Choroid plexus epithelial cell (primary cell): ENCODE data around the gene DNAH14.

ENCODE experiments used
- DNase-seq: peaks from one replicate; pipeline ENCODE4 v3.0.0-alpha.2; 2010; ENCODE audit warnings: low read depth
- H3K4me3 ChIP-seq: 2 replicates; pipeline ENCODE4 v1.5.1; 2011; ENCODE audit warnings: low read depth, mild to moderate bottlenecking, control low read depth, low read length, moderate library complexity
- TF ChIP-seq, protein P1 (sequence below): conservative IDR thresholded peaks from 2 replicates; pipeline ENCODE4 v1.5.1; 2011; ENCODE audit warnings: low read depth, mild to moderate bottlenecking, control low read depth, inconsistent platforms, low read length, moderate library complexity

Gene DNAH14

DNA sequence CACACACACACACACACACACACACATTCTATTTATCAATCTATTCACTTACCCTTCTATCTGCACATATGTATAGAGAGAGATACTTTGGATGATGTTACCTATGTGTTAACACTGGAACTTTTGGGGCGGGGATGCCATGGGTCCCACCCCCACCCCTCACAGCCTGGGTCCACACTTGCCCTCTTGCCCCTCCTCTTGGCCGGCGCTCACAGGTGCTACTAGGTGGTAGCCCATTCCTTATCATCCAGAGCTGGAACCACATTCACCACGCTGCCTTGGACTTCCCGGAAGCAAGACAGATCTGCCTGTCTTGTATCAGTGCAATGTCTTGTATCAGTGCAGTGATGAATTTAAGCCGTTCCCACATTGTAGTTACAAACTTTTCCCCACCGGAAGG is 413.2 kb downstream of the DNAH14 start:
- no peak overlapping the region for H3K4me3 ChIP-seq
- DNase-seq, result no peak
- TF ChIP-seq, protein P1, sequence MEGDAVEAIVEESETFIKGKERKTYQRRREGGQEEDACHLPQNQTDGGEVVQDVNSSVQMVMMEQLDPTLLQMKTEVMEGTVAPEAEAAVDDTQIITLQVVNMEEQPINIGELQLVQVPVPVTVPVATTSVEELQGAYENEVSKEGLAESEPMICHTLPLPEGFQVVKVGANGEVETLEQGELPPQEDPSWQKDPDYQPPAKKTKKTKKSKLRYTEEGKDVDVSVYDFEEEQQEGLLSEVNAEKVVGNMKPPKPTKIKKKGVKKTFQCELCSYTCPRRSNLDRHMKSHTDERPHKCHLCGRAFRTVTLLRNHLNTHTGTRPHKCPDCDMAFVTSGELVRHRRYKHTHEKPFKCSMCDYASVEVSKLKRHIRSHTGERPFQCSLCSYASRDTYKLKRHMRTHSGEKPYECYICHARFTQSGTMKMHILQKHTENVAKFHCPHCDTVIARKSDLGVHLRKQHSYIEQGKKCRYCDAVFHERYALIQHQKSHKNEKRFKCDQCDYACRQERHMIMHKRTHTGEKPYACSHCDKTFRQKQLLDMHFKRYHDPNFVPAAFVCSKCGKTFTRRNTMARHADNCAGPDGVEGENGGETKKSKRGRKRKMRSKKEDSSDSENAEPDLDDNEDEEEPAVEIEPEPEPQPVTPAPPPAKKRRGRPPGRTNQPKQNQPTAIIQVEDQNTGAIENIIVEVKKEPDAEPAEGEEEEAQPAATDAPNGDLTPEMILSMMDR, result no peak

DNA sequence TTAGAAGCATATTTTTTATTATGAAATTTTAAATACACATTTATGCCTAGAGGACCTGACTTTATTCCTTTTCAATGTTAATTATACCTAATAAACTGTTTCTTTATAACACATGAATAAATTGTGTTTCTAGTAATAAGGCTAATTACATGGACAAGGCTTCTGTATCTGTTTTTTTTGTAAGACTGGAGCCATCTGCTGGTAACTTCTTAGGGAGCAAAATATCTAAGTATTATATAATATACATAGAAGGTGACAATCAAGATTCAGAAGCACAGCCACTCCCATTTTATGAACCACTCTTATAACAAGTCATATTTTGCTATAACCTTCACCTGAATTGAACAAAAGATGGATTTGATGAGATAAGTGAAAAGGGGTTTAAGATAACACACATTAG is 414.1 kb downstream of the DNAH14 start:
- H3K4me3 ChIP-seq, result no peak overlapping the region
- TF ChIP-seq, protein P1, result peak; percentile 44
- peak; percentile 37 for DNase-seq

DNA sequence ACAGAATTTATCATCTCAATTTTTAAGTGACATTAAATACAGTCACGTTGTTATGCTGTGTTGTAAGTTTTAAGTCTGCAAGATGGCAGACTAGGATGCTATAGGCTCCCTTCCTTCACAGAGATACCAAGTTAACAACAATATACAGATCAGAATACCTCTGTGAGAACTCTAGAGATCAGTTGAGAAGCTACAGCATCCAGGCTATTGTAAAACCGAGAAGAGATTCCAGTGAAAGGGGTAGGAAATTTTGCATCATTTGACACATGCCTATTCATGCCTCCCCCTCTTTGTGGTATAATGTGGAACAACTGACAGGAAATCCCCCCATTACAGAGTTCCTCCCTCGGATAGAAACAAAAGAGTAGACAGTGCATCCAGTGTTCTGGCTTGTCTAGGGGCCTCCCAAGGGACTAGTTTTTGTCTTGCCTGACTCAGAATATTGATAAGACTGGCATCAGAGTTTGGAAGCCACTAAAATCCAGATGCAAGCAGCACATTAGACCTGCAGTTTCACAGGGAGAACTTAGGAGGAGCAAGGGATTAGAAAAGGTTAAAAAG is 417.7 kb downstream of the DNAH14 start:
- H3K4me3 ChIP-seq, result no peak overlapping the region
- TF ChIP-seq, protein P1, result no peak
- no peak for DNase-seq

DNA sequence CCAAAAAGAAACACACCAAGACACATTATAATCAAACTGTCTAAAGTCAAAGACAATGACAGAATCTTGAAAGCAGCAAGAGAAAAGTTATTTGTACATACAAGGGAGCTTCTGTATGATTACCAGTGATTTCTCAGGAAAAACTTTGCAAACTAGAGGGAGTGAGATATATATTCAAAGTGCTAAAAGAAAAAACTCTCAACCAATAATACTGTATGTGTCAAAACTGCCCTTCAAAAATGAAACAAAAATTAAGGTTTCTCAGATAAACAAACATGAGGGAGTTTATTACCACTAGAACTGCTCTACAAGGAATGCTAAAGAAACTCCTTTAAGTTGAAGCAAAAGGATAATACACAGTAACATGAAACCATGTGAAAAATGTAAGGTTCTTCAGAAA is 418.9 kb downstream of the DNAH14 start:
- TF ChIP-seq, protein P1, result no peak
- no peak overlapping the region for H3K4me3 ChIP-seq
- no peak for DNase-seq

DNA sequence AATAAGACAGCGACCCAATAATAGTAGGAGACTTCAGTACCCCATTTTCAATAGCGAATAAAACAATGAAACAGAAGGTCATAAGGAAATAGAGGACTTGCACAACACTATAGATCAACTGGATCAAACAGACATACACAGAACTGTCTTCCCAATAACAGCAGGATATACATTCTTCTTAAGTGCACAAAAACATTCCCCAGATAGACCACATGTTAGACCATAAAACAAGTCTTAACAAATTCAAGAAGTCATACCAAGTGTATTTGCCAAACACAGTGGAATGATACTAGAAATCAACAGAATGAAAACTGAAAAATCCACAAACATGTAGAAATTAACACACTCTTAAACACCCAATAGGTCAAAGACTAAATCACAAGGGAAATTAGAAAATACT is 420.4 kb downstream of the DNAH14 start:
- no peak overlapping the region for H3K4me3 ChIP-seq
- peak; percentile 16 for DNase-seq
- TF ChIP-seq, protein P1, result no peak

DNA sequence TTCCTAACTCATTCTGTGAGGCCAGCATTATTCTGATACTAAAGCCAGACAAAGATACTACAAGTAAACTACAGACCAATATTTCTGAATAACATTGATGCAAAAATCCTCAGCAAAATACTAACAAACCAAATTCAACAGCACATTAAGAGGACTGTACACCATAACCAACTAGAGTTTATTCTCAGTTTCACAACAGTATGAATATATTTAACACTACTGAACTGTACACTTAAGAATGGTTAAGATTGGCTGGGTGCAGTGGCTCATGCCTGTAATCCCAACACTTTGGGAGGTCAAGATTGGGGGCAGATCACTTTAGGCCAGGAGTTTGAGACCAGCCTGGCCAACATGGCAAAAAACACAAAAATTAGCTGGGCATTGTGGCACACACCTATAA is 421.4 kb downstream of the DNAH14 start:
- no peak overlapping the region for H3K4me3 ChIP-seq
- DNase-seq, result no peak
- TF ChIP-seq, protein P1, result no peak

DNA sequence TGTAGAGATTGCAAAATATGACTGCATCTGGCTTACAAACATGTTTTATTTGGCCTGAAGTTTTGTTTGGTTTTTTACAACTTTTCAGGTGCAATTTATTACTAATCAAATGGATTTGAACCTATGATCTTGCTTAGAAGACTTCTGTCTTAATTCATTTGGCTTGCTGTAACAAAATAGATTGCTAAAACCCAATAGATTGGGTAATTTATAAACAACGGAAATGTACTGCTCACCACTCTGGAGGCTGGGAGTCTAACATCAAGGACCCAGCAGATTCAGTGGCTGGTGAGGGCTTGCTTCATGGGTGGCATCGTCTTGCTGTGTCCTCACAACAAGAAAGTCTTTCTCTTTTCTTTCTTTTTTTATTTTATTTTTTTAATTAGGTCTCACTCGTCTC is 425.4 kb downstream of the DNAH14 start:
- no peak for DNase-seq

More for the DNA sequence above, 425.4 kb downstream of the DNAH14 start:
- TF ChIP-seq, protein P1, result no peak
- H3K4me3 ChIP-seq, result no peak overlapping the region
